ENCODE results near the gene EEIG1.
"Not testable (repeated sequence)": the region's sequence is repeated elsewhere in the genome, so short reads cannot be mapped to it uniquely, and the experiment has no call there.

The EEIG1 gene

DNA sequence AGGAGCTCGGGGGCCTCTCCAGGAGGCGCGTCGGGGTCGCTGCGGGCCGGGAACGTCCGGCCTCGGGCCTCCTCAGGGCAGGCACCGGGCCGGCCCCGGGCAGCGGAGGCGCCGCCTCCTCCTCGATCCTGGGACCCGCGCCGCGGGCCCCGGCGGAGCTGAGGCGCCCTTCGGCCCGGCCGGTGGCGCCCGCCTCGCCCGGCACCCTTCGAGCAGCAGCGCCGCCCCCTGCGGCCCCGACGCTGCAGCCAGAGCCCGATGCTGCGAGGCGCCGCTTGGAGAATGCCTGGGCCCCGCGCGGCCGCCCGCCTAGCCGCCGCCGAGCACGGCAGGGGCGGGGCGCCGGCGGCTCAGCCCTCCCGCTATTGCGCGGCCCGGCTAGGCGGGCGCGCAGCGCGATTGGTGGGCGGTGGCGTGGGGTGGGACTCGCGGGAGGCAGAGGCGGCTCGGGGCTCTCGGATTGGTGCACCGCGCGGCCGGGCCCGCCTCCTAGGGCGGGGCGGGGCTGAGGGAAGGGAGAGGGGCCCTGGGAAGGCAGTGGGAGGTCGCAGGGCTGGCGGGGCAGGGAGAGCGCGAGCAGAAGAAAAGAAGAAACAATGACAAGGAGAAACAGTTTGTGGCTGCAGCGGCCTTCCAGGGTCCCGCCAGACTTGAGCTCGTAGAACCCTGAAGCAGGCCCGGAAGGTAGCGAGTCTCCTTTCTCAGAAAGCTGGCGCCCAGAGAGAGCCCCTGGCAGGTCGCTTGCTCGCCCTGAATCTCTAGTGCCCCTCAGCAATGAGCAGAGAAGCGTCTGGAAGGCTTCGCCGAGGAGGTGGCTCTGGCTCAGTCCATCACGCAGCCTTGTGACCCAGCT lies at the start of gene EEIG1:
Gene EEIG1, minus strand, starts transcription at position 284 of the 853 bp plus-strand sequence. CDS start 852 bp downstream, outside the sequence.
- peak; percentile 92 to 98 (median 96) for DNase-seq

- no peak for DNase-seq
These were observed 46.9 kb upstream of the EEIG1 start for GRCh38 chr9:128027705-128028104.

- DNase-seq, result peak; percentile 73 to 79 (median 78)
These were observed 46.2 kb upstream of the EEIG1 start for GRCh38 chr9:128026773-128027541.

DNA sequence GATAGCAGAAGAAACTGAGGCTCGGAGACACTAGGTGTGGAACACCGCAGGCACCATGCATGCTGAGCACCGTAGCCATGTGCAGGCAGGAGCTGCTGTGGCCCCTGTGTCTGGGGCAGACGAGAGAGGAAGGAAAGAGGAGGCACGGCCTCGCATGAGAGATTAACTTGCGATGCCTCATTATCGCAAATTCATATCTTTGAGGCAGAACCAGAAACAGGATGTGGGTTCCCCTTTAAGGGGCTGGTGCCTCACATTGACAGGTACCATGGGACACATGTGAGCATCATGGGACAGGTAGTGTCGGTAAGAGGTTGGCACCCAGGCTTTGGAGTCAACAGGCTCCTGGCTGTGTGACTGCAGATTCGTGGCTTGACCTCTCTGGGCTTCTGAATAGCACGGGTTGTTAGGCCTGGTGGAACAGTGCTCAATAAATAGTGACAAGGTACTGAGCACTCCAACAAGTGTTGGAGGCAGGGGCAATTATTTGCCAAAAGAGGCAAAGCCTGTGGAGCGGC lies 45.5 kb upstream of the EEIG1 start:
- no peak for DNase-seq

DNA sequence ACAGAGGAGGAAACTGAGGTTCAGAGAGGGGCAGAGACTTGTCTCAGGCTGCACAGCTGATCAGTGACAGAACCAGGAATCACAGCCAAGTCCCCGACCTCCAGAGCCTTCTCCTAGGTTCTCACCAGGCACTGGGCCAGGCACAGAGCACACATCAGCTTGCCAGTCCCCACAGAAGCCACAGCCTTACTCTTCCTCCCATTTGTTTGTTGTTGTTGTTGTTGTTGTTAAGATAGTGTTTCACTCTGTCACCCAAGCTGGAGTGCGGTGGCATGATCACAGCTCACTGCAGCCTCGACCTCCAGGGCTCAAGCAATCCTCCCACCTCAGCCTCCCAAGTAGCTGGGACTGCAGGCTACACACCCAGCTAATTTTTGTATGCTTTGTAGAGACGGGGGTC lies 44.9 kb upstream of the EEIG1 start:
- DNase-seq, result no peak

- DNase-seq, result no peak
These were observed 44.0 kb upstream of the EEIG1 start for GRCh38 chr9:128024761-128025308.

DNA sequence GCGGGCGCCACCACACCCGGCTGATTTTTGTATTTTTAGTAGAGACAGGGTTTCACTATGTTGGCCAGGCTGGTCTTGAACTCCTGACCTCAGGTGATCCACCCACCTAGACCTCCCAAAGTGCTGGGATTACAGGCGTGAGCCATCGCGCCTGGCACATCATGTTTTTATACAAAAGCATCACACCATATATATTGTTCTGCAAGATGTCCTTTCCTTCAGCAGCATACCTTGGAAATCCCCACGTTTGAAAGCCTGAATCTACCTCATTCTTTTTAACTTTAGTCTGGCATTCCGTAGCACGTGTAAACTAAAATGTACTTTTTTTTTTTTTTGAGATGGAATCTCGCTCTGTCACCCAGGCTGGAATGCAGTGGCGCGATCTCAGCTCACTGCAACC lies 42.9 kb upstream of the EEIG1 start:
- not testable (repeated sequence) for DNase-seq

DNA sequence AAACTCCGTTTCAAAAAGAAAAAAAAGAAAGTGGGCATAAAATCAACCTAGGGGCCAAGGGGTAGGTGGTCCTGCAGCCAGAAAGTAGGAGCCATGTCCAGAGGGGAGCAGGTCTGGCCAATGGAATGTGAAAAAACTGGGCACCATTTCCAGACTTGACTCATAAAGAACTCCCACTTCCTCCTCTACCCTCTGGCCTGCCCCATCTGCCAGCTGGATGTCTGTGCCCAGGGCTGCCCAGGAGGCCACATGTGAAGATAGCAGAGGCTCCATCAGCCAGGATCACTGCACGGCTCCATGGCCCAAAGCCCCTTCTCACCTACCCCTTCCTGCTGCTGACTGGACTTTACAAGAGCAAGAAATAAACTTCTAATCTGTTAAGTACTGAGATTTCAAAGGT lies 42.1 kb upstream of the EEIG1 start:
- DNase-seq, result peak; percentile 45 to 47 (median 45)

DNA sequence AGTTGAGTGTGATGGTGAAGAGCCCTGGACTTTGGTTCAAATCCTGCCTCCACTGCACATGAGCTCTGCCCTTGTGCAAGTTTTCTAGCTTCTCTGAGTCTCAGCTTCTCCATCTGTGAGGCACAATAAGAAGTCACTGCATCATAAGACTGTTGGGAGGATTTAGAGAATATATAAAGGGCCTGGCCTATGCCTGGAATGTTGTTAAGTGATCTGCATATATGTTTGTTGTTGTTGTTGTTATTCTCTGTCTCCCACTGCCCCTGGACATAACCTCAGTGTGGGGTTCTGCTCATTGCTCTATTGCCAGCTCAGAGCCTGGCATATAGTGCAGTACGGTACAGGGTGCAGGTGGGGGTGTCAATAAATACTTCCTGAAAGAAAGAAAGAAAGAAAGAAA lies 40.3 kb upstream of the EEIG1 start:
- no peak for DNase-seq

DNA sequence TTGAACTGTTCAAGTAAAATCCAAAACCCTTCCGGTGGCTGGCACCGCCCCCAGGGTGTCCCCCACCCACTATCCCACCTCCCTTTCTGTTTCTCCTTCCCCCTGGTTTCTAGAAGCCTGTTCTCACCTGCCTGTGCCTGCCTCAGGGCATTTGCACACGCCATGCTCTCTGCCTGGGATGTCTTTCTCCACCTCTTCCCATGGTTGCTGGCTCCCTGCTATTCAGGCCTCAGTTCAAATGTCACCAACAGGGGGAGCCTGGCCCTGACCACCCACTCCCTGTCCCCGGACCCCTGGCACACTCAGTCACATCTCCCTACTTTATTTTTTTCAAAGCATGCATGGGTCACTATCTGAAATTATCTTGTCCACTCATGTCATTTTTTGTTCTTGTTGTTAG lies 39.9 kb upstream of the EEIG1 start:
- DNase-seq, result no peak

GRCh38 chr9:128015696-128016095 lies 34.9 kb upstream of the EEIG1 start:
- DNase-seq, result peak in 1 of 3 donors; percentile 23

DNA sequence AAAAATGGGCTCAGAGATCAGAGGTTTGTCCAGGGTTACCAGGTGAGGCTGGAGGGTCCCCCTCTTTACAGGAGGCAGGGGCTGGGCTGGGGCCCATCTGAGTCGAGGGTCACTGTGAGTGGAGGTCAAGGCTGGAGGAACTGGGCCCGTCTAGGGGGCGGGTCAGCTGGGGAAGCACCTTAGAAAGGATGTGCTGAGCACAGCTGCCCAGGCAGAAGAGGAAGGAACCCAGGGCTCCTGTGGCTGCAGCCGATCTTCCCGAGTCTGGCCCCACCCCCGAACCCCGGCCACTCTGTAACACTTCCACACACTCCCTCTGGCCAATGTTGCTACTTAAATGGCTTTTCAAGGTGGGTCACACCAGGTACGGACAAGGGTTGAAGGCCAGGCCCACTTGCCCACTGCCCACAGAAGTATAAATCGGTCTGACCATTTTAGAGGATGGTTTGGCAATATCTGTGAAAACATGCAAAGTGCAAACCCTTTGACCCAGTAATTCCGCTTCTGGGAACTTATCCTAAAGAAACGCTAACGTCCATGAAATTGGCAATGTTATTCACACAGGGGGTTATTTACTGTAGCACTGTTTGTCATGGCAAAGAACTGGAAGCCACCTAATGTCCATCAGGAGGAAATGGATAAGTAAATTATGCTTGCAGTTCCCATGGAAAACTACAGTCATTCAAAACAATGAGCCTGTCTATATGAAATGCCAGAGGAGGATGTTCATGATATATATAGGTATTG lies 30.5 kb upstream of the EEIG1 start:
- peak; percentile 43 to 66 (median 51) for DNase-seq

DNA sequence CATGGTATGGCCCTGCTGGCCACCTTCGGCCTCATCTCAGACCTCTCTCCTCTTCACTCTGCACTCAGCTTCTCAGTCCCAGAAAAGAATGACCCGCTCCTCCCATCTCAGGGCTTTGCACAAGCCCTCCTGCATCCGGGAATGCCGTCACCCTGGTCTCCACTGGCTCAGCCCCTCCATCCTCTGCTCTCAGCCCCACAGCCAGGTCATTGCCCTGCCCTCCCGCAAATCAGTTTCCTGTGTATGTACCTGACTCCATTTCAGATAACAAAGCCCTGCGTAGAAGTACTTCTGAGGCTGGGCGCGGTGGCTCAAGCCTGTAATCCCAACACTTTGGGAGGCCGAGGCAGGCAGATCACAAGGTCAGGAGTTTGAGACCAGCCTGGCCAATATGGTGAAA lies 28.9 kb upstream of the EEIG1 start:
- DNase-seq, result no peak

- no peak for DNase-seq
These were observed 27.4 kb upstream of the EEIG1 start for GRCh38 chr9:128008171-128008570.

DNA sequence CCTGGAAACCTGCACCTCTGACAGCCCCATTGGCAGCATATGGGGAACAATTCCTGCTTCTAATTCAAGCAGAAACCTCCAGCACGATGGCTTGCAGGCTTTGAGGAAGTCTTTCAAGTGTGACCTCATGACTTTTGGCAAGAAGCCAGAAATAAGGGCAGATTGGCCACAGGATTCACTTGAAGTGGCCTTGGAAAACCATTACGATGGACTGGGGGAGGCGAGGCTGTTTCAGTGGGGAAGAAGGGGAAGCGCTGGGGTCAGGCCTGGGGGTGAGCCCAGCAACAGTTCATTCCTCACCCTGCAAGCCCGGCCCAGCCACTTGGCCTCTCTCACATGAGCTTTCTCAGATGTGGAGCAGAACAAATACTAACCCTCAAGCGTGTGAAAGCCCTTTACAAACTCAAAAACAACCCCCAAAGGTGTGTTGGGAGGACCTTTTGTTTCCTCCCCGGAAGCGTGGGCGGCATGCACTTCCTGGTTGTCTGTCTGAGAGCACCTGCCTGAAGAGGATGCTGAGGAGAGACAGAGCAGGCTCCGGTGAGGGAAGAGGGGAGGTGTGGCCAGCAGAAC lies 26.9 kb upstream of the EEIG1 start:
- DNase-seq, result peak; percentile 92 to 98 (median 98)

DNA sequence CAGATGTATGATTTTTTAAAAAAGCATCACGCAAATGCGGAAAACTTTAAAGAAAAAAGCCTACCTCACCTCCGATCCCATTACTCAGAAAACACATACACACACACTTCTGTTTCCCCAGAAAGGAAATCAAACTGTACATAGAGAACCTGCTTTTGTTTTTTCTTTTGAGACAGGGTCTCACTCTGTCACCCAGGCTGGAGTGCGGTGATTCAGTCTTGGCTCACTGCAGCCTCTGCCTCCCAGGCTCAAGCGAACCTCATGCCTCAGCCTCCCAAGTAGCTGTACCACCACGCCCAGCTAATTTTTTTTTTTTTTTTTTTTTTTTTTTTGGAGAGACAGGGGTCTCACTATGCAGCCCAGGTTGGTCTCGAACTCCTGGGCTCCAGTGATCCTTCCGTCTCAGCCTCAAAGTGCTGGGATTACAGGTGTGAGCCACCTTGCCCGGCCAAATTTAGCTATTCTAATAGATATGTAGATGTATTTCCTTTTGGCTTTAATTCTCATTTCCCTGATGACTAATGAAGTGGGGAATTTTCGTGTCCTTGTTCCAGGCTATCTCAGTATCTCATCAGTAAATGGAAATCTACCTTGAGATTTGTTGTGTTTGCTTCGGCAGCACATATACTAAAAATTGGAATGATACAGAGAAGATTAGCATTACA lies 25.7 kb upstream of the EEIG1 start:
- peak in 1 of 3 donors; percentile 13 for DNase-seq

GRCh38 chr9:128005923-128006322 lies 25.1 kb upstream of the EEIG1 start:
- DNase-seq, result peak; percentile 55 to 82 (median 70)

GRCh38 chr9:128003966-128004604 lies 23.3 kb upstream of the EEIG1 start:
- DNase-seq, result no peak

- no peak for DNase-seq
These were observed 22.2 kb upstream of the EEIG1 start for GRCh38 chr9:128002959-128003358.

DNA sequence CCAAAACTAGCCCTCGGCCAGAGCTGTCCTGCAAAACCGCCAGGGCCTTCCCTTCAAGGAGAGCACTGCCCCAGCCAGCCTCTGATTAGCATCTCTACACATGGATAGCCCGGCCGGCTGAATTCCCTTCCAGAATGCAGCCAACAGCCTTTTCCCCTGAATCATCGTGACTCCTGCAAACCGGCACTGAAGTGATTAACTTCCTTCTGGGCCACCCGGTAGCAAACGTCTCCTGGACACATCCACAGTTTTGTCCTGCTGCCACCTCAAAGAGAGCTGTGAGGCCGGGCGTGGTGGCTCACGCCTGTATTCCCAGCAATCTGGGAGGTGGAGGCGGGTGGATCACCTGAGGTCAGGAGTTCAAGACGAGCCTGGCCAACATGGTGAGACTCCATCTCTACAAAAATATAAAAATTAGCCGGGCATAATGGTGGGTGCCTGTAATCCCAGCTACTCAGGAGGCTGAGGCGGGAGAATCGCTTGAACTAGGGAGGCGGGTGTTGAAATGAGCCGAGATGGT lies 21.1 kb upstream of the EEIG1 start:
- peak; percentile 67 to 76 (median 71) for DNase-seq
